Endodermal cell (in vitro differentiated cells): Measurements from ENCODE around the gene NADK. TPM values are rescaled to one million over a fixed set of nuclear protein-coding genes. Genes with fewer than 3 reads are reported as not detected.

Source experiments
- DNase-seq: peaks from one replicate; pipeline ENCODE4 v3.0.0-alpha.2; 2017
- H3K27ac ChIP-seq: 2 replicates; pipeline ENCODE4 v1.5.1; 2013; ENCODE audit warnings: mild to moderate bottlenecking, low read depth, low read length, moderate library complexity
- H3K27me3 ChIP-seq: 2 replicates; pipeline ENCODE4 v1.6.1; 2013; ENCODE audit warnings: mild to moderate bottlenecking, low read length, moderate library complexity; ENCODE audit not compliant: insufficient read depth, control insufficient read depth, poor library complexity, severe bottlenecking
- H3K36me3 ChIP-seq: 2 replicates; pipeline ENCODE4 v1.7.0; 2013; ENCODE audit warnings: mild to moderate bottlenecking, low read length, moderate library complexity; ENCODE audit not compliant: control insufficient read depth, insufficient read depth
- H3K4me1 ChIP-seq: one replicate; pipeline ENCODE4 v1.7.0; 2013; ENCODE audit warnings: low read length; ENCODE audit not compliant: control insufficient read depth, insufficient read depth
- H3K4me3 ChIP-seq: 2 replicates; pipeline ENCODE4 v1.5.1; 2013; ENCODE audit warnings: mild to moderate bottlenecking, low read length, moderate library complexity
- H3K9ac ChIP-seq: 2 replicates; pipeline ENCODE4 v1.6.1; 2013; ENCODE audit warnings: mild to moderate bottlenecking, low read length, moderate library complexity; ENCODE audit not compliant: poor library complexity, severe bottlenecking; ENCODE audit errors: extremely low read depth
- H3K9me3 ChIP-seq: 2 replicates; pipeline ENCODE4 v1.6.1; 2013; ENCODE audit warnings: mild to moderate bottlenecking, low read length, moderate library complexity; ENCODE audit not compliant: control insufficient read depth
- H3K27ac Mint-ChIP-seq: 2 replicates; pipeline ENCODE4 v1.8.0; 2020; ENCODE audit warnings: mixed read lengths
- H3K27me3 Mint-ChIP-seq: 2 replicates; pipeline ENCODE4 v1.8.0; 2021; ENCODE audit warnings: mild to moderate bottlenecking, mixed read lengths; ENCODE audit not compliant: insufficient read depth
- H3K36me3 Mint-ChIP-seq: 2 replicates; pipeline ENCODE4 v1.8.0; 2020; ENCODE audit warnings: low read depth, mixed read lengths
- H3K4me1 Mint-ChIP-seq: 2 replicates; pipeline ENCODE4 v1.8.0; 2020; ENCODE audit warnings: mixed read lengths
- H3K4me3 Mint-ChIP-seq: 2 replicates; pipeline ENCODE4 v1.8.0; 2020; ENCODE audit warnings: mild to moderate bottlenecking, moderate library complexity, mixed read lengths
- H3K9me3 Mint-ChIP-seq: 2 replicates; pipeline ENCODE4 v1.8.0; 2020; ENCODE audit warnings: mild to moderate bottlenecking, mixed read lengths
- WGBS, 2 experiments: methylation state at CpG; one replicate each; pipeline versions ENCODE4 v1.1.5 to v1.1.7; 2013; ENCODE audit warnings: missing lambda C conversion rate in 2 of 2, mixed read lengths in 1 of 2; ENCODE audit not compliant: insufficient coverage in 1 of 2, insufficient read length in 1 of 2; 5-methylcytosine and 5-hydroxymethylcytosine counted together
- total RNA-seq, 2 donors: library from RNA; stranded (reverse); fragmentation: NEBNext Ultra II Directional in 1 of 2; extraction: Animal tissue kit (Norgen Biotek cat#: 25700) in 1 of 2; gene quantifications; 2 replicates in 1 of 2; 3 replicates in 1 of 2; pipeline ENCODE4 v1.2.1, GENCODE V29; 2021
- TF ChIP-seq, protein P1 (sequence below): fragments of 200-600 bp; sonication (generic); conservative IDR thresholded peaks from 2 replicates; pipeline ENCODE4 v1.5.0; 2021; ENCODE audit warnings: antibody characterized with exemption, mild to moderate bottlenecking

Gene NADK
- total RNA-seq, 2 donors from 2014 or later, result 75.2 to 81.6 TPM

DNA sequence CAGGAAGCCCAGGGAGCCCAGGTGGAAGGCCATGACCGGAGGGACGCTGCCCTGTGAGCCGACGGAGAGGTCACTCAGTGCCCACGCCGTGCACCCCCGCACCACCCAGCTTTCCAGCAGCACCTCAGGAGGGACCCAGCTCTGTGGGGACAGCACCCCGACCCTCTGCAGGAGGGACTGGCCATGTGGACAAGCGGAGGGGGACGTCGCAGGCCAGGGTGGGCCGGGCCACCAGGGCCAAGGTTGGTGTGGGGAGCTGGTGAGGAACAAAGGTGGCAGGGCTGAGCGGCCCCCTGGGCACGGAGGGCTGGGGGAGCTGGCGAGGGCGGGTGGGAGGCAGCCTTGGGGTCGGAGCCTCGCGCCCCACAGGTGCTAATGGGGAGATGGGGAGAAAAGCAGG is 22.8 kb downstream of the NADK start:
- Mint-ChIP-seq H3K4me1 (no peaks in the 10 kb centered on the region), H3K4me3 (no peak overlapping the region), H3K9me3 (no peaks in the 10 kb centered on the region), H3K36me3 (peaks cover 54% of the 10 kb centered on the region), H3K27me3 (no peaks in the 10 kb centered on the region), H3K27ac (no peak overlapping the region)
- Histone ChIP-seq H3K9ac (no peak overlapping the region), H3K4me3 (no peak overlapping the region), H3K27me3 (no peaks in the 10 kb centered on the region), H3K4me1 (no peaks in the 10 kb centered on the region), H3K36me3 (peaks cover 20% of the 10 kb centered on the region), H3K27ac (no peak overlapping the region), H3K9me3 (no peaks in the 10 kb centered on the region)
- WGBS, 2 experiments, result 90 to 100% methylated on average over 5 to 19 of the region's 19 CpGs
- DNase-seq, result no peak
- TF ChIP-seq, protein P1, sequence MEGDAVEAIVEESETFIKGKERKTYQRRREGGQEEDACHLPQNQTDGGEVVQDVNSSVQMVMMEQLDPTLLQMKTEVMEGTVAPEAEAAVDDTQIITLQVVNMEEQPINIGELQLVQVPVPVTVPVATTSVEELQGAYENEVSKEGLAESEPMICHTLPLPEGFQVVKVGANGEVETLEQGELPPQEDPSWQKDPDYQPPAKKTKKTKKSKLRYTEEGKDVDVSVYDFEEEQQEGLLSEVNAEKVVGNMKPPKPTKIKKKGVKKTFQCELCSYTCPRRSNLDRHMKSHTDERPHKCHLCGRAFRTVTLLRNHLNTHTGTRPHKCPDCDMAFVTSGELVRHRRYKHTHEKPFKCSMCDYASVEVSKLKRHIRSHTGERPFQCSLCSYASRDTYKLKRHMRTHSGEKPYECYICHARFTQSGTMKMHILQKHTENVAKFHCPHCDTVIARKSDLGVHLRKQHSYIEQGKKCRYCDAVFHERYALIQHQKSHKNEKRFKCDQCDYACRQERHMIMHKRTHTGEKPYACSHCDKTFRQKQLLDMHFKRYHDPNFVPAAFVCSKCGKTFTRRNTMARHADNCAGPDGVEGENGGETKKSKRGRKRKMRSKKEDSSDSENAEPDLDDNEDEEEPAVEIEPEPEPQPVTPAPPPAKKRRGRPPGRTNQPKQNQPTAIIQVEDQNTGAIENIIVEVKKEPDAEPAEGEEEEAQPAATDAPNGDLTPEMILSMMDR, result no peak

DNA sequence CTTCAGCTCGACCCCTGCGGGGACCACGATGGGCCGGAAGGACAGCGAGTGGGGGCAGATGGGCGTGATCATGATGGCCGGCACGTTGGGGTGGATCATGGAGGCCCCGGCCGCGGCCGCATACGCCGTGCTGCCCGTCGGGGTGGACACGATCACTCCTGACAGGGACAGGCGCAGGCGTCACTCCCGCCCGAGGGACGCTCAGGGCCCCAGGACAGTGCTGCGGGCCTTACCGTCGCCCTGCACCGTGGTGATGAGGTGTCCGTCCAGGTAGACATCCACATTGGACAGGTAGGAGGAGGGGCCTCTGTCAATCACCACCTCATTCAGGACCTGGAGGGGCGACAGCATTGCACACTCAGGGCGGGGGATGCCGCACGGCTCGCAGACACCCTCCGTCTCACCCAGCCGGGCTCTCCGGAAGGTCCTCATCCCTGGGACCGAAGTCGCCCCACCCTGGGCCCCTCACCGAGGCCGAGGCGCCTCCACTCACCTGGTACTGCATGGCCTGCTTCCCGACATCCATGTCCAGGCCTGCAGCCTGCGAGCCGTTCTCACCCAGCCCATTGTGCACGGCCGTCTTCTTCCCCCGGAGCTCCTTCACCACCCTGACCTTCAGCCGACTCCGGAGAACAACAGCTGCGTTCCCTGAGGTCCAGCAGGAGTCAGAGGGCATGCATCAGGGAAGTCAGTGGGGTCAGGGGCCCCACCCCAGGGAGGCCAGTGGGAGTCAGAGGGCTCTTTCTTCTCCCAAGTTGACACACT is 24.0 kb downstream of the NADK start:
- H3K9me3 ChIP-seq, result no peaks in the 10 kb centered on the region
- no peak overlapping the region for H3K27ac ChIP-seq
- peaks cover 14% of the 10 kb centered on the region for H3K36me3 ChIP-seq
- no peaks in the 10 kb centered on the region for H3K4me1 ChIP-seq
- H3K27ac Mint-ChIP-seq, result peak overlapping the region; percentile 68
- no peak overlapping the region for H3K4me3 Mint-ChIP-seq
- no peak overlapping the region for H3K4me3 ChIP-seq
- TF ChIP-seq, protein P1, result no peak
- H3K9ac ChIP-seq, result no peak overlapping the region
- H3K9me3 Mint-ChIP-seq, result no peaks in the 10 kb centered on the region
- 94% methylated on average over 30 to 49 of the region's 49 CpGs for WGBS, 2 experiments
- H3K36me3 Mint-ChIP-seq, result peaks cover 48% of the 10 kb centered on the region
- no peak for DNase-seq
- H3K27me3 Mint-ChIP-seq, result no peaks in the 10 kb centered on the region
- no peaks in the 10 kb centered on the region for H3K4me1 Mint-ChIP-seq
- H3K27me3 ChIP-seq, result no peaks in the 10 kb centered on the region

DNA sequence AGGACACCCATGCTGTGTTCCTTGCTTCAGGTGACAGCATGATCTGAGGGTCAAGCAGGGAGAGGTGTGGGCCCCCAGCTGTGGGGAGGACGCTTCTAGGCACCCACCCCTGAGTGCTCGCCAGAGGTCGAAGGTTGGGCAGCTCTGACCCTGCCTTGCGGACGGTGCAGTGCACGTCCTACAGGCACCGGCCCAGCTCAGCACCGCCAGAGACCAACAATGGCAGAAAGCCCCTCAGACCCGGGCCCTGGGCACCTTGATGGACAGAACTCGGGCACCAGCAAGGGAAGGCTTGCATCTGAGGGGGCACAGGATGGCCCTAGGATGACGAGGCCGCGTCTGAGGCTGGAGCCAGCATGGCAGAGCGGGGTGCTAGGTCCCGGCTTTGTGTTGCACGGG is 24.7 kb downstream of the NADK start:
- 93 to 95% methylated on average over 8 to 16 of the region's 16 CpGs for WGBS, 2 experiments
- DNase-seq, result no peak
- peak overlapping the region; percentile 68 for H3K27ac Mint-ChIP-seq
- H3K9me3 Mint-ChIP-seq, result no peaks in the 10 kb centered on the region
- H3K4me3 Mint-ChIP-seq, result no peak overlapping the region
- H3K27me3 Mint-ChIP-seq, result no peaks in the 10 kb centered on the region
- peaks cover 13% of the 10 kb centered on the region for H3K36me3 ChIP-seq
- no peak overlapping the region for H3K27ac ChIP-seq
- H3K27me3 ChIP-seq, result no peaks in the 10 kb centered on the region
- no peaks in the 10 kb centered on the region for H3K4me1 ChIP-seq
- TF ChIP-seq, protein P1, result no peak
- H3K9me3 ChIP-seq, result no peaks in the 10 kb centered on the region
- H3K4me1 Mint-ChIP-seq, result no peaks in the 10 kb centered on the region
- no peak overlapping the region for H3K9ac ChIP-seq
- H3K36me3 Mint-ChIP-seq, result peaks cover 45% of the 10 kb centered on the region
- no peak overlapping the region for H3K4me3 ChIP-seq
